DOHH2 (cell line): ENCODE measurements around the gene JADE3.

Experiments
- H3F3A ChIP-seq: fragments of 200-600 bp; sonication (generic), shearing (Covaris generic); 2 replicates; pipeline ENCODE4 v1.6.0; 2016; ENCODE audit warnings: antibody characterized with exemption, mild to moderate bottlenecking; ENCODE audit not compliant: control insufficient read depth, insufficient read depth
- H3K27ac ChIP-seq: fragments of 200-600 bp; sonication (generic); 2 replicates; pipeline ENCODE4 v1.5.1; 2014; ENCODE audit warnings: low read depth, mild to moderate bottlenecking, low read length, moderate library complexity
- H3K27me3 ChIP-seq: fragments of 200-600 bp; sonication (generic); 2 replicates; pipeline ENCODE4 v1.6.1; 2014; ENCODE audit warnings: mild to moderate bottlenecking, low read length, mixed read lengths; ENCODE audit not compliant: control insufficient read depth
- H3K36me3 ChIP-seq: fragments of 200-600 bp; sonication (generic); 2 replicates; pipeline ENCODE4 v1.6.1; 2014; ENCODE audit warnings: mild to moderate bottlenecking, low read length, moderate library complexity, mixed read lengths; ENCODE audit not compliant: control insufficient read depth
- H3K4me1 ChIP-seq: fragments of 200-600 bp; sonication (generic); 2 replicates; pipeline ENCODE4 v1.6.1; 2014; ENCODE audit warnings: mild to moderate bottlenecking, low read length, mixed read lengths; ENCODE audit not compliant: control insufficient read depth
- H3K4me2 ChIP-seq: fragments of 200-600 bp; sonication (generic); 2 replicates; pipeline ENCODE4 v1.6.0; 2014; ENCODE audit warnings: mild to moderate bottlenecking, low read length, moderate library complexity
- H3K4me3 ChIP-seq: fragments of 200-600 bp; sonication (generic); 2 replicates; pipeline ENCODE4 v1.5.1; 2014; ENCODE audit warnings: mild to moderate bottlenecking, low read length, mixed read lengths
- H3K79me2 ChIP-seq: fragments of 200-600 bp; sonication (generic); 2 replicates; pipeline ENCODE4 v1.6.1; 2014; ENCODE audit warnings: mild to moderate bottlenecking, low read length, mixed read lengths; ENCODE audit not compliant: control insufficient read depth
- H3K9me2 ChIP-seq: fragments of 200-600 bp; sonication (generic); replicated peaks from 2 replicates; pipeline ENCODE4 v1.6.1; 2014; ENCODE audit warnings: mild to moderate bottlenecking, low read length, mixed read lengths; ENCODE audit not compliant: control insufficient read depth
- H3K9me3 ChIP-seq: fragments of 200-600 bp; sonication (generic); 2 replicates; pipeline ENCODE4 v1.6.1; 2014; ENCODE audit warnings: antibody characterized with exemption, low read length, mixed read lengths; ENCODE audit not compliant: control insufficient read depth, insufficient read depth
- H4K20me1 ChIP-seq: fragments of 200-600 bp; sonication (generic); 2 replicates; pipeline ENCODE4 v1.6.0; 2014; ENCODE audit warnings: low read depth, mild to moderate bottlenecking, antibody characterized with exemption, low read length, moderate library complexity; ENCODE audit not compliant: control insufficient read depth, insufficient read depth
- CTCF ChIP-seq: fragments of 200-600 bp; sonication (generic); IDR thresholded peaks from one replicate; pipeline ENCODE4 v1.5.1; 2014; ENCODE audit warnings: antibody characterized with exemption, mild to moderate bottlenecking, low read depth, low read length; ENCODE audit not compliant: poor library complexity, severe bottlenecking
- EZH2phosphoT487 ChIP-seq: fragments of 200-600 bp; sonication (generic); IDR thresholded peaks from 2 replicates; pipeline ENCODE4 v1.6.1; 2017; ENCODE audit warnings: borderline replicate concordance, mild to moderate bottlenecking, antibody characterized with exemption, low read length, moderate library complexity, mixed read lengths

The JADE3 gene

DNA sequence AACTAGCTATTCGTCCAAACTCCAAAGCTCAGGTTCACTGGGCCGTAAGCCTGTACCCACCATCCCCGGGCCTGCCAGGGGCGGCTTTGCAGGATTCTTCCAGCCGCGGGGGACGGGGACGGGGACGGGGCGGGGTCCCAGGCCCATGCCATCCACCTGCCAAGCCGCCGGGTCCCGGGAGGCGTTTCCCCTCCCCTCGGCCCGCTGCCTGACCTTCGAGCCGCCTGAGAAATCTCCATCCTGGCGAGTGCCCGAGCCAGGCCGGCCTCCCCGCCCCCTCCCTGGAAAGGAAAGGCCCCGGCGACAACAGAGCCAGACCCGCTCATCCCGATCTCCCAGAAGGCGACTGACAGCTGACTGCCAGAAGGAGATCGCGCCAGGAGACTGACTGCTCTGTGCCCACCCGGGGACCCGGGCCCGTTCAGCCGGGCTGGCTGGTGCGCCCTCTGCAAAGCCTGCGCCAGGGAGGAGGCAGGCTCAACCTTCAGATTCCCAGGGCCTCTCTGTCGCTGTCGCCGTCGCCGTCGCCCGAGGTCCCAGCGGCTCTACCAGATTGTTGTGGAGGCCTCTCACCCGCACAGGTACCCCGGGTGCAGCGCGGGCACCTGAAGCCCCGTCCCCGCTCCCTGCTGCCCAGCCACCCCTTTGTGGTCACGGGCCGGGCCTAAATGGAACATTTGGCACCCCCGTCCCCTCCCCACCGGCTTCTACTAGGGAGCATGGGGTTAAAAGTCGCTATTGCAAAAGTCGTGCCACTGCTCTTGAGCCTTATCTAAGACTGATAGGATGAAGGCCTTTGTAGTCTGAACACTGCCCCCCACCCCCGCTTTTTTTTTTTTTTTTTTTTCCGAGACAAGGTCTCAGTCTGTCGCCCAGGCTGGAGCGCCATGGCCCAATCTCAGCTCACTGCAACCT is 166.2 kb downstream of the JADE3 start, which contains the start of gene RGN:
Gene RGN, plus strand, starts transcription at position 315 of the 915 bp plus-strand sequence. CDS start 2,702 bp downstream, outside the sequence.
- Histone ChIP-seq H3K36me3 (no peaks in the 10 kb centered on the region), H3K27me3 (no peaks in the 10 kb centered on the region), H4K20me1 (no peaks in the 10 kb centered on the region), H3K4me3 (no peak within 1 kb of the TSS), H3K4me2 (no peak within 1 kb of the TSS), H3K9me2 (no peaks in the 10 kb centered on the region), H3F3A (no peaks in the 10 kb centered on the region), H3K27ac (no peak within 1 kb of the TSS), H3K4me1 (no peaks in the 10 kb centered on the region), H3K79me2 (no peaks in the 10 kb centered on the region), H3K9me3 (no peaks in the 10 kb centered on the region)
- TF ChIP-seq EZH2phosphoT487: no peak
- no peak for TF ChIP-seq CTCF

- H3K27me3 ChIP-seq: no peaks in the 10 kb centered on the region
- H3K79me2 ChIP-seq: no peaks in the 10 kb centered on the region
- no peaks in the 10 kb centered on the region for H3K36me3 ChIP-seq
- TF ChIP-seq EZH2phosphoT487 (no peak), CTCF (no peak)
- H3K4me3 ChIP-seq: no peak overlapping the region
- no peaks in the 10 kb centered on the region for H4K20me1 ChIP-seq
- no peaks in the 10 kb centered on the region; the same call in 1 of the 2 replicates for H3K4me1 ChIP-seq
- H3K9me3 ChIP-seq: no peaks in the 10 kb centered on the region
- H3K4me2 ChIP-seq: no peak overlapping the region
- no peaks in the 10 kb centered on the region for H3F3A ChIP-seq
- no peak overlapping the region for H3K27ac ChIP-seq
- no peaks in the 10 kb centered on the region for H3K9me2 ChIP-seq
These were observed 168.1 kb downstream of the JADE3 start for GRCh38 chrX:47080215-47080914.

DNA sequence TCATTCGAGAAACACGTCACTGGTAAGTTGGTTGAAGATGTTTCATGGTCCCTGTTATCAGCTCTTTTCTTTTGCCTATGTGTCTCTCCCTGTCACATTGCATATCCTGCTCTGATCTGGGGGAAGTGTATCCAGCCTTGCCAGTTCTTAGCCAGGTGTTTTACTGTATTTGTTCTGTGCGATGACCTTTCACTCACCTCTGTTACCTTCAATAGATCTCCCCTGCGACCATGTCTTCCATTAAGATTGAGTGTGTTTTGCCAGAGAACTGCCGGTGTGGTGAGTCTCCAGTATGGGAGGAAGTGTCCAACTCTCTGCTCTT is 168.7 kb downstream of the JADE3 start:
- Histone ChIP-seq H3K9me3 (no peaks in the 10 kb centered on the region), H4K20me1 (no peaks in the 10 kb centered on the region), H3K27me3 (no peaks in the 10 kb centered on the region), H3K9me2 (no peaks in the 10 kb centered on the region), H3K4me2 (no peak overlapping the region), H3K36me3 (no peaks in the 10 kb centered on the region), H3K27ac (no peak overlapping the region), H3K4me1 (peaks cover 5% of the 10 kb centered on the region; the same call in 1 of the 2 replicates), H3F3A (no peaks in the 10 kb centered on the region), H3K4me3 (no peak overlapping the region), H3K79me2 (no peaks in the 10 kb centered on the region)
- TF ChIP-seq CTCF (no peak), EZH2phosphoT487 (no peak)
